ENCODE results near the gene GLTPD2.

Gene GLTPD2

DNA sequence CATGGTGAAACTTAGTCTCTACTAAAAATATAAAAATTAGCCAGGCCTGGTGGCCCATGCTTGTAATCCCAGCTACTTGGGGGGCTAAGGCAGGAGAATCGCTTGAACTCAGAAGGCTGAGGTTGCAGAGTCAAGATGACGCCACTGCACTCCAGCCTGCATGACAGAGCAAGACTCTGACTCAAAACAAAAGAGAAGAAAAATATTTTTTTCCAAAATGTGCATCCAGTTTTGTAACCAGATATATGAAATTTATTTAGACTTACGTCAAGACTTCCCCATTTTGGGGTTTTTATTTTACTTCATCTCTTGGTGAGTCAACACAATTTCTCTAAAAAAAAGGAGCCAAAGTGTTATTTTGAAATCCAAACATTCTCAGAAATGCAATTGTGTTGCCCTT is 22.6 kb upstream of the GLTPD2 start:
- Histone ChIP-seq H3K4me1 (no peaks in the 10 kb centered on the region), H3K9me3 (no peaks in the 10 kb centered on the region), H3K36me3 (no peaks in the 10 kb centered on the region), H3K27me3 (peaks cover 26% of the 10 kb centered on the region), H3K4me3 (ENCODE audit: low read depth, low read length) (no peak overlapping the region)
- no peak for TF ChIP-seq CTCF (IDR thresholded peaks at IDR 0.05; ENCODE audit: low read depth, low read length)
- no peak for DNase-seq

DNA sequence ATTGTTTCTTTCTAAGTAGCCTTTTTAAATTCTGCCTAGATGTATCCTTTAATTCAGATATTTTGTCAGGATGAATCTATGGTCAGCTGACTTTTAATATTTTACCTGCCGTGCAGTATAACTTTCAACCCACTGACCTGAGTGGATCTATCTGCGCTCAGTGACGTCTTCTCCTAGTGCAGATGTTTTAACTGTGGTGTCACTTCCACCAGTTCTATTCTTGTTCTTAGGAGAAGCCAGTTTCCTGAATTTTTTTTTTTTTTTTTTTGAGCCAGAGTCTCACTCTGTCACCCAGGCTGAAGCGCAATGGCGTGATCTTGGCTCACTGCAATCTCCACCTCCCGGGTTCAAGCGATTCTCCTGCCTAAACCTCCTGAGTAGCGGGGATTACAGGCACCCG is 22.0 kb upstream of the GLTPD2 start:
- Histone ChIP-seq H3K36me3 (no peaks in the 10 kb centered on the region), H3K4me3 (ENCODE audit: low read depth, low read length) (no peak overlapping the region), H3K27me3 (peaks cover 32% of the 10 kb centered on the region), H3K9me3 (no peaks in the 10 kb centered on the region), H3K4me1 (no peaks in the 10 kb centered on the region)
- no peak for DNase-seq
- TF ChIP-seq CTCF (IDR thresholded peaks at IDR 0.05; ENCODE audit: low read depth, low read length), result no peak

DNA sequence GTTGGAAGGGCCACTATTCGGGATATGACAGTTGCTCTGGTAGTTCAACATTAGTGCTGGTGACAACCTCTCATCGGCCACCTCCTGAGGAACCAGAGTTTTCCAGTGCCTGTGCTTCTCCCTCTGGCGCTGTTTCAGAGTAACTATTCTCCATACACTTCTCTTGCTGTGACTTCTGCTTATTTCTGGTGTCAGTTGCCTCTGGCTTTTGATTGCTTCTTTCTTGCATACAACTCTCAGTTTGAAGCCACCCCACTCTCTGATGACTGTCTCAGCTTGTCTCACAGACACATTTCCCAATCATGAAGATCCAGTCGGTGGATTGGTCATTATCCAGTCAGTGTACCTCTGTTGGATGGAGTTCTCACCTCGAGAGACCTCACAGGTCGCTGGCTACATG is 20.5 kb upstream of the GLTPD2 start:
- TF ChIP-seq CTCF (IDR thresholded peaks at IDR 0.05; ENCODE audit: low read depth, low read length), result no peak
- no peak for DNase-seq
- Histone ChIP-seq H3K27me3 (peaks cover 42% of the 10 kb centered on the region), H3K36me3 (no peaks in the 10 kb centered on the region), H3K9me3 (no peaks in the 10 kb centered on the region), H3K4me3 (ENCODE audit: low read depth, low read length) (no peak overlapping the region), H3K4me1 (no peaks in the 10 kb centered on the region)

DNA sequence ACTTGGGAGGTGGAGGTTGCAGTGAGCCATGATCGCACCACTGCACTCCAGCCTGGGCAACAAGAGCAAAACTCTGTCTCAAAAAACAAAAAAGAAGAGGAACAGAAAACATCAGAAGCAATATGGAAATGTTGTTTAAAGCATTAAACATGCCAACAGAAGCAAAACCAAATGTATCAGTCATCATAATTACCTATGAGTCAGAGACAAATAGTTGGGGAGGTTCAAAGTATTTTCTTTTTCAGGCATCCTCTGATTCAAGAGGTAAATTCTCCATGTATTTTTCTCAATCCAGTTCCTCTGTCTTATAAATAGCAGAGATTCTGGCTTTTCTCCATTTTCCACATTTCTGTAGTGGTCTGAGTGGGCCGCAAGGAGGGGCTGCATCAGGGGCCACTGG is 19.1 kb upstream of the GLTPD2 start:
- no peak for DNase-seq
- no peak for TF ChIP-seq CTCF (IDR thresholded peaks at IDR 0.05; ENCODE audit: low read depth, low read length)
- Histone ChIP-seq H3K4me3 (ENCODE audit: low read depth, low read length) (no peak overlapping the region), H3K27me3 (peaks cover 41% of the 10 kb centered on the region), H3K36me3 (no peaks in the 10 kb centered on the region), H3K9me3 (no peaks in the 10 kb centered on the region), H3K4me1 (no peaks in the 10 kb centered on the region)

GRCh38 chr17:4771519-4772234 is 17.1 kb upstream of the GLTPD2 start, which contains the start of gene TM4SF5:
TM4SF5 (plus strand) TSS chr17:4771886; CDS start chr17:4771923, 37 bp downstream.
- peaks cover 34% of the 10 kb centered on the region for H3K27me3 ChIP-seq
- no peaks in the 10 kb centered on the region for H3K36me3 ChIP-seq
- no peak within 1 kb of the TSS for H3K4me3 ChIP-seq (ENCODE audit: low read depth, low read length)
- no peak for DNase-seq
- H3K9me3 ChIP-seq, result no peaks in the 10 kb centered on the region
- TF ChIP-seq CTCF (IDR thresholded peaks at IDR 0.05; ENCODE audit: low read depth, low read length), result no peak
- H3K4me1 ChIP-seq, result no peaks in the 10 kb centered on the region

GRCh38 chr17:4772235-4772613 is 16.5 kb upstream of the GLTPD2 start:
- no peak overlapping the region for H3K4me3 ChIP-seq (ENCODE audit: low read depth, low read length)

More at GRCh38 chr17:4772235-4772613, 16.5 kb upstream of the GLTPD2 start:
- H3K4me1 ChIP-seq, result no peaks in the 10 kb centered on the region
- no peaks in the 10 kb centered on the region for H3K36me3 ChIP-seq
- no peak for DNase-seq
- no peak for TF ChIP-seq CTCF (IDR thresholded peaks at IDR 0.05; ENCODE audit: low read depth, low read length)
- no peaks in the 10 kb centered on the region for H3K9me3 ChIP-seq
- H3K27me3 ChIP-seq, result peaks cover 34% of the 10 kb centered on the region

Measured in BE2C (cell line).